GM19467 (cell line): ENCODE results near the gene FAM234B.
"Not testable (repeated sequence)": the region's sequence is repeated elsewhere in the genome, so short reads cannot be mapped to it uniquely, and the experiment has no call there.

ENCODE experiments used
- ATAC-seq: cut with Tn5 transposase; IDR thresholded peaks from one replicate; pipeline ENCODE4 v1.9.1; 2021; ENCODE audit warnings: mild to moderate bottlenecking, moderate library complexity; ENCODE audit not compliant: unreplicated experiment

FAM234B gene

GRCh38 chr12:13023811-13024530 is 20.2 kb upstream of the FAM234B start:
- ATAC-seq, result no peak

- ATAC-seq, result no peak
Observed at GRCh38 chr12:13024531-13024916, 19.7 kb upstream of the FAM234B start.

- no peak for ATAC-seq
Observed at GRCh38 chr12:13026286-13026685, 17.9 kb upstream of the FAM234B start.

- ATAC-seq, result no peak
Observed at GRCh38 chr12:13027032-13027431, 17.1 kb upstream of the FAM234B start.

- ATAC-seq, result no peak
Observed at GRCh38 chr12:13027508-13027907, 16.7 kb upstream of the FAM234B start.

- ATAC-seq, result no peak
Observed at GRCh38 chr12:13028825-13029570, 15.2 kb upstream of the FAM234B start.

GRCh38 chr12:13030541-13031291 is 13.5 kb upstream of the FAM234B start:
- ATAC-seq, result no peak

- no peak for ATAC-seq
Observed at GRCh38 chr12:13032164-13032563, 12.0 kb upstream of the FAM234B start.

GRCh38 chr12:13033476-13033875 is 10.7 kb upstream of the FAM234B start:
- no peak for ATAC-seq

GRCh38 chr12:13035335-13035734 is 8.8 kb upstream of the FAM234B start:
- ATAC-seq, result not testable (repeated sequence)

- no peak for ATAC-seq
Observed at GRCh38 chr12:13036881-13037280, 7.3 kb upstream of the FAM234B start.

GRCh38 chr12:13038491-13039161 is 5.6 kb upstream of the FAM234B start:
- no peak for ATAC-seq

GRCh38 chr12:13039328-13039956 is 4.7 kb upstream of the FAM234B start:
- ATAC-seq, result no peak

GRCh38 chr12:13041224-13041623 is 3.0 kb upstream of the FAM234B start:
- no peak for ATAC-seq

GRCh38 chr12:13042666-13043230 is 1.4 kb upstream of the FAM234B start:
- no peak for ATAC-seq

GRCh38 chr12:13044906-13045299 is 722 bp downstream of the FAM234B start:
- ATAC-seq, result no peak

- ATAC-seq, result no peak
Observed at GRCh38 chr12:13045816-13046215, 1.6 kb downstream of the FAM234B start.

GRCh38 chr12:13046964-13047363 is 2.8 kb downstream of the FAM234B start:
- no peak for ATAC-seq

GRCh38 chr12:13049816-13050215 is 5.6 kb downstream of the FAM234B start:
- ATAC-seq, result no peak

- ATAC-seq, result no peak
Observed at GRCh38 chr12:13052421-13052820, 8.2 kb downstream of the FAM234B start.
